ENCODE data around the gene SELENOP.

Gene SELENOP

GRCh38 chr5:42772265-42772993 is 39.3 kb downstream of the SELENOP start:
- Histone ChIP-seq H3K9me3 (ENCODE audit: control insufficient read depth, low read length) (no peaks in the 10 kb centered on the region), H3K36me3 (ENCODE audit: control insufficient read depth, insufficient read depth, low read length) (no peaks in the 10 kb centered on the region), H3K9ac (ENCODE audit: low read length) (no peak overlapping the region), H3K4me1 (ENCODE audit: control insufficient read depth, insufficient read depth, low read length) (peaks cover 5% of the 10 kb centered on the region), H3K27me3 (ENCODE audit: control insufficient read depth, insufficient read depth, low read length) (peaks cover 12% of the 10 kb centered on the region), H3K4me3 (ENCODE audit: low read length) (no peak overlapping the region)

- H3K4me1 ChIP-seq (ENCODE audit: control insufficient read depth, insufficient read depth, low read length) = peaks cover 5% of the 10 kb centered on the region
- no peaks in the 10 kb centered on the region for H3K9me3 ChIP-seq (ENCODE audit: control insufficient read depth, low read length)
- H3K4me3 ChIP-seq (ENCODE audit: low read length) = no peak overlapping the region
- no peaks in the 10 kb centered on the region for H3K36me3 ChIP-seq (ENCODE audit: control insufficient read depth, insufficient read depth, low read length)
- H3K9ac ChIP-seq (ENCODE audit: low read length) = no peak overlapping the region
- peaks cover 12% of the 10 kb centered on the region for H3K27me3 ChIP-seq (ENCODE audit: control insufficient read depth, insufficient read depth, low read length)
Measured at GRCh38 chr5:42770003-42770402, 41.7 kb downstream of the SELENOP start.

- H3K27me3 ChIP-seq (ENCODE audit: control insufficient read depth, insufficient read depth, low read length) = peaks cover 3% of the 10 kb centered on the region
- H3K36me3 ChIP-seq (ENCODE audit: control insufficient read depth, insufficient read depth, low read length) = no peaks in the 10 kb centered on the region
- no peaks in the 10 kb centered on the region for H3K9me3 ChIP-seq (ENCODE audit: control insufficient read depth, low read length)
- no peak overlapping the region for H3K4me3 ChIP-seq (ENCODE audit: low read length)
- no peak overlapping the region for H3K9ac ChIP-seq (ENCODE audit: low read length)
- H3K4me1 ChIP-seq (ENCODE audit: control insufficient read depth, insufficient read depth, low read length) = peaks cover 5% of the 10 kb centered on the region
Measured at GRCh38 chr5:42768106-42768504, 43.6 kb downstream of the SELENOP start.

GRCh38 chr5:42767491-42768105 is 44.1 kb downstream of the SELENOP start:
- H3K9ac ChIP-seq (ENCODE audit: low read length) = no peak overlapping the region
- no peaks in the 10 kb centered on the region for H3K9me3 ChIP-seq (ENCODE audit: control insufficient read depth, low read length)
- H3K27me3 ChIP-seq (ENCODE audit: control insufficient read depth, insufficient read depth, low read length) = peaks cover 3% of the 10 kb centered on the region
- H3K36me3 ChIP-seq (ENCODE audit: control insufficient read depth, insufficient read depth, low read length) = no peaks in the 10 kb centered on the region
- peaks cover 1% of the 10 kb centered on the region for H3K4me1 ChIP-seq (ENCODE audit: control insufficient read depth, insufficient read depth, low read length)
- no peak overlapping the region for H3K4me3 ChIP-seq (ENCODE audit: low read length)

- H3K36me3 ChIP-seq (ENCODE audit: control insufficient read depth, insufficient read depth, low read length) = no peaks in the 10 kb centered on the region
- H3K9ac ChIP-seq (ENCODE audit: low read length) = no peak overlapping the region
- no peaks in the 10 kb centered on the region for H3K4me1 ChIP-seq (ENCODE audit: control insufficient read depth, insufficient read depth, low read length)
- no peaks in the 10 kb centered on the region for H3K9me3 ChIP-seq (ENCODE audit: control insufficient read depth, low read length)
- peaks cover 5% of the 10 kb centered on the region for H3K27me3 ChIP-seq (ENCODE audit: control insufficient read depth, insufficient read depth, low read length)
- H3K4me3 ChIP-seq (ENCODE audit: low read length) = no peak overlapping the region
Measured at GRCh38 chr5:42761791-42762190, 49.9 kb downstream of the SELENOP start.

- Histone ChIP-seq H3K9me3 (ENCODE audit: control insufficient read depth, low read length) (no peaks in the 10 kb centered on the region), H3K4me1 (ENCODE audit: control insufficient read depth, insufficient read depth, low read length) (no peaks in the 10 kb centered on the region), H3K27me3 (ENCODE audit: control insufficient read depth, insufficient read depth, low read length) (peaks cover 8% of the 10 kb centered on the region), H3K9ac (ENCODE audit: low read length) (no peak overlapping the region), H3K36me3 (ENCODE audit: control insufficient read depth, insufficient read depth, low read length) (no peaks in the 10 kb centered on the region), H3K4me3 (ENCODE audit: low read length) (no peak overlapping the region)
Measured at GRCh38 chr5:42760426-42760825, 51.3 kb downstream of the SELENOP start.

- Histone ChIP-seq H3K4me3 (ENCODE audit: low read length) (no peak overlapping the region), H3K9me3 (ENCODE audit: control insufficient read depth, low read length) (no peaks in the 10 kb centered on the region), H3K9ac (ENCODE audit: low read length) (no peak overlapping the region), H3K27me3 (ENCODE audit: control insufficient read depth, insufficient read depth, low read length) (peaks cover 8% of the 10 kb centered on the region), H3K36me3 (ENCODE audit: control insufficient read depth, insufficient read depth, low read length) (no peaks in the 10 kb centered on the region), H3K4me1 (ENCODE audit: control insufficient read depth, insufficient read depth, low read length) (no peaks in the 10 kb centered on the region)
Measured at GRCh38 chr5:42759456-42759855, 52.2 kb downstream of the SELENOP start.

- Histone ChIP-seq H3K4me3 (ENCODE audit: low read length) (no peak within 1 kb of the TSS), H3K9me3 (ENCODE audit: control insufficient read depth, low read length) (no peaks in the 10 kb centered on the region), H3K36me3 (ENCODE audit: control insufficient read depth, insufficient read depth, low read length) (no peaks in the 10 kb centered on the region), H3K4me1 (ENCODE audit: control insufficient read depth, insufficient read depth, low read length) (no peaks in the 10 kb centered on the region), H3K9ac (ENCODE audit: low read length) (no peak within 1 kb of the TSS), H3K27me3 (ENCODE audit: control insufficient read depth, insufficient read depth, low read length) (peaks cover 8% of the 10 kb centered on the region)
Measured at GRCh38 chr5:42756606-42757601, 54.8 kb downstream of the SELENOP start, which contains the start of gene CCDC152. CCDC152 (plus strand) TSS chr5:42756818; CDS start chr5:42759122, 2,304 bp downstream.

- Histone ChIP-seq H3K4me3 (ENCODE audit: low read length) (no peak overlapping the region), H3K27me3 (ENCODE audit: control insufficient read depth, insufficient read depth, low read length) (peaks cover 8% of the 10 kb centered on the region), H3K36me3 (ENCODE audit: control insufficient read depth, insufficient read depth, low read length) (no peaks in the 10 kb centered on the region), H3K9ac (ENCODE audit: low read length) (no peak overlapping the region), H3K9me3 (ENCODE audit: control insufficient read depth, low read length) (no peaks in the 10 kb centered on the region), H3K4me1 (ENCODE audit: control insufficient read depth, insufficient read depth, low read length) (no peaks in the 10 kb centered on the region)
Measured at GRCh38 chr5:42753099-42753498, 58.6 kb downstream of the SELENOP start.

GRCh38 chr5:42751044-42751443 is 60.6 kb downstream of the SELENOP start:
- Histone ChIP-seq H3K9me3 (ENCODE audit: control insufficient read depth, low read length) (no peaks in the 10 kb centered on the region), H3K27me3 (ENCODE audit: control insufficient read depth, insufficient read depth, low read length) (no peaks in the 10 kb centered on the region), H3K9ac (ENCODE audit: low read length) (no peak overlapping the region), H3K4me3 (ENCODE audit: low read length) (no peak overlapping the region), H3K36me3 (ENCODE audit: control insufficient read depth, insufficient read depth, low read length) (no peaks in the 10 kb centered on the region), H3K4me1 (ENCODE audit: control insufficient read depth, insufficient read depth, low read length) (no peaks in the 10 kb centered on the region)

GRCh38 chr5:42750507-42750906 is 61.2 kb downstream of the SELENOP start:
- no peak overlapping the region for H3K4me3 ChIP-seq (ENCODE audit: low read length)
- H3K27me3 ChIP-seq (ENCODE audit: control insufficient read depth, insufficient read depth, low read length) = no peaks in the 10 kb centered on the region
- H3K9ac ChIP-seq (ENCODE audit: low read length) = no peak overlapping the region
- H3K4me1 ChIP-seq (ENCODE audit: control insufficient read depth, insufficient read depth, low read length) = no peaks in the 10 kb centered on the region
- no peaks in the 10 kb centered on the region for H3K36me3 ChIP-seq (ENCODE audit: control insufficient read depth, insufficient read depth, low read length)
- no peaks in the 10 kb centered on the region for H3K9me3 ChIP-seq (ENCODE audit: control insufficient read depth, low read length)
